ENCODE data around the gene CNIH2. TPM values are rescaled to one million over a fixed set of nuclear protein-coding genes. Genes with fewer than 3 reads are reported as not detected.

CNIH2 gene
- total and polyA plus RNA-seq, 3 donors from 2014 or later = 4.0 to 17.3 (median 7.4) TPM

DNA sequence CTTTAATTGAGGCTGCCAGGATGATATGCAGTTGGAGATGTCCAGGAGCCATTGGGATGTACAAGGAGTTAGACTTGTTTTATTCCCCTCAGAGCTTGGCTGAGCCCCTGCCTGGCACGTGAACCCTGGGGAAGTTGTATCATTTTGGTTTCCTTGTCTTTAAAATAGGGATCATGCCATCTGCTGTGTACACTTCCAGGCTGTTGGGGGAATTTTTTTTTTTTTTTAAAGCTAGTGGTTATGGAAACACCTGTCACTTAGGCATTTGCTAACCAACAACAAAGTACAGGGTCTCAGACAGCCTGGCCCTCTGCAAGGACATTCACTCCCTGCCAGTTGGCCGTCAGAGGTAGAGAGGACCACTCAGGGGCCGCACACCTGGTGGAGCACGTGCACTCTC, 18.0 kb upstream of the CNIH2 start:
- Histone ChIP-seq H3K4me3 (no peak overlapping the region), H3K36me3 (ENCODE audit: low read depth, missing control alignments) (no peaks in the 10 kb centered on the region), H3K4me1 (peaks cover 6% of the 10 kb centered on the region), H3K27ac (no peak overlapping the region), H3K9me3 (no peaks in the 10 kb centered on the region), H3K27me3 (no peaks in the 10 kb centered on the region)
- no peak for TF ChIP-seq POLR2A (IDR thresholded peaks at IDR 0.05)
- TF ChIP-seq, protein P1, sequence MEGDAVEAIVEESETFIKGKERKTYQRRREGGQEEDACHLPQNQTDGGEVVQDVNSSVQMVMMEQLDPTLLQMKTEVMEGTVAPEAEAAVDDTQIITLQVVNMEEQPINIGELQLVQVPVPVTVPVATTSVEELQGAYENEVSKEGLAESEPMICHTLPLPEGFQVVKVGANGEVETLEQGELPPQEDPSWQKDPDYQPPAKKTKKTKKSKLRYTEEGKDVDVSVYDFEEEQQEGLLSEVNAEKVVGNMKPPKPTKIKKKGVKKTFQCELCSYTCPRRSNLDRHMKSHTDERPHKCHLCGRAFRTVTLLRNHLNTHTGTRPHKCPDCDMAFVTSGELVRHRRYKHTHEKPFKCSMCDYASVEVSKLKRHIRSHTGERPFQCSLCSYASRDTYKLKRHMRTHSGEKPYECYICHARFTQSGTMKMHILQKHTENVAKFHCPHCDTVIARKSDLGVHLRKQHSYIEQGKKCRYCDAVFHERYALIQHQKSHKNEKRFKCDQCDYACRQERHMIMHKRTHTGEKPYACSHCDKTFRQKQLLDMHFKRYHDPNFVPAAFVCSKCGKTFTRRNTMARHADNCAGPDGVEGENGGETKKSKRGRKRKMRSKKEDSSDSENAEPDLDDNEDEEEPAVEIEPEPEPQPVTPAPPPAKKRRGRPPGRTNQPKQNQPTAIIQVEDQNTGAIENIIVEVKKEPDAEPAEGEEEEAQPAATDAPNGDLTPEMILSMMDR (IDR thresholded peaks at IDR 0.05) = no peak
- DNase-seq = no peak
- WGBS, 2 donors = 63 to 93% methylated on average over 1 to 4 of the region's 4 CpGs
- intact Hi-C loops (cut with DNase I; ENCODE audit: low total_unique reads) = no loop called here

DNA sequence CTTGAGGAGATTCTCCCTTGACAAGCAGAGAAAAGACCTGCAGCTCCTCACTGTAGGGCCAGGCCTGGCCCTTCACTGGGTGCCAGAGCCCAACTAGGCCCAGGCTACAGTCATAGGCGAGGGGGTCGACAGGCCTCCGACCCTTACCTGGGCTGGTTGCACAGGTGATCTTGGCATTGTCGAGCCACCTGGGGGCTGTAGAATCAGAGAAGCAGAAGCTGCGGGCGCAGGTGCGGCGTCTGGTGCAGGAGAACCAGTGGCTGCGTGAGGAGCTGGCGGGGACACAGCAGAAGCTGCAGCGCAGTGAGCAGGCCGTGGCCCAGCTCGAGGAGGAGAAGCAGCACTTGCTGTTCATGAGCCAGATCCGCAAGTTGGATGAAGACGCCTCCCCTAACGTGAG, 16.4 kb upstream of the CNIH2 start:
- intact Hi-C loops (cut with DNase I; ENCODE audit: low total_unique reads) = no loop called here
- 90 to 98% methylated on average over 7 to 16 of the region's 16 CpGs for WGBS, 2 donors
- Histone ChIP-seq H3K4me3 (no peak overlapping the region), H3K36me3 (ENCODE audit: low read depth, missing control alignments) (no peaks in the 10 kb centered on the region), H3K9me3 (no peaks in the 10 kb centered on the region), H3K4me1 (peaks cover 6% of the 10 kb centered on the region), H3K27me3 (no peaks in the 10 kb centered on the region), H3K27ac (no peak overlapping the region)
- DNase-seq = no peak
- TF ChIP-seq, protein P1 (IDR thresholded peaks at IDR 0.05) = no peak
- no peak for TF ChIP-seq POLR2A (IDR thresholded peaks at IDR 0.05)

DNA sequence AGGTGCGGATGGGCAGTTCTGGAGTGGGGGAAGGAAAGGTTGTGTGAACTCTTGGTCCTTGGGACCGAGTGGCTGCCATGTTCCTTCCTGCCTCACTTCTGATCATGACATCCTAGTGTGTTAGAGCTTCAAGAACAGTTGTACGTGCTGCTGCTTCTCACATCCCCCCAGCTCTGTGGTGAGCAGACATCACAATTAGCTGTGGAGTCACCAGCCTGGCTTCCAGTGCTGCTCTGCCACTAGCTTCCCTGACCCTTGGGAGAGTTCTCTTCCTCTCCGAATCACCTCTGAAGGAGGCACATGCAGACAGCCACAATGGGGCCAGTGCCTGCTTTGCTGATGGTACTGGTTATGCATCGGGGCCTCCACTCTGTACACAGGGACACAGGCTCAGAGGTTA, 15.8 kb upstream of the CNIH2 start:
- Histone ChIP-seq H3K27me3 (no peaks in the 10 kb centered on the region), H3K4me1 (peaks cover 11% of the 10 kb centered on the region), H3K27ac (no peak overlapping the region), H3K9me3 (no peaks in the 10 kb centered on the region), H3K4me3 (no peak overlapping the region), H3K36me3 (ENCODE audit: low read depth, missing control alignments) (no peaks in the 10 kb centered on the region)
- no peak for DNase-seq
- intact Hi-C loops (cut with DNase I; ENCODE audit: low total_unique reads) = no loop called here
- TF ChIP-seq, protein P1 (IDR thresholded peaks at IDR 0.05) = no peak
- TF ChIP-seq POLR2A (IDR thresholded peaks at IDR 0.05) = no peak
- 96% methylated on average over 5 of the region's 5 CpGs for WGBS, 2 donors

DNA sequence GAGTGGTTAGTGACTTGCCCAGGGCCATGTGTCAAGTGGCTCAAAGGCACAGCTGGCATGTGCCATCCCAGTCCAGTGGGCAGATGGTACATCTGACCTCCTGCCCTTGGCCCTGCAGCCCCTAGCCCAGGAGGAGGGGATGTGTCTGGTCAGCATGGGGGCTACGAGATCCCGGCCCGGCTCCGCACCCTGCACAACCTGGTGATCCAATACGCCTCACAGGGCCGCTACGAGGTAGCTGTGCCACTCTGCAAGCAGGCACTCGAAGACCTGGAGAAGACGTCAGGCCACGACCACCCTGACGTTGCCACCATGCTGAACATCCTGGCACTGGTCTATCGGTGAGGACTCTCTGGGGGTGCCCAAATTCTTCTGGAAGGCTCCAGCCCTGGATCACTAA, 15.3 kb upstream of the CNIH2 start:
- H3K27ac ChIP-seq = no peak overlapping the region

DNA sequence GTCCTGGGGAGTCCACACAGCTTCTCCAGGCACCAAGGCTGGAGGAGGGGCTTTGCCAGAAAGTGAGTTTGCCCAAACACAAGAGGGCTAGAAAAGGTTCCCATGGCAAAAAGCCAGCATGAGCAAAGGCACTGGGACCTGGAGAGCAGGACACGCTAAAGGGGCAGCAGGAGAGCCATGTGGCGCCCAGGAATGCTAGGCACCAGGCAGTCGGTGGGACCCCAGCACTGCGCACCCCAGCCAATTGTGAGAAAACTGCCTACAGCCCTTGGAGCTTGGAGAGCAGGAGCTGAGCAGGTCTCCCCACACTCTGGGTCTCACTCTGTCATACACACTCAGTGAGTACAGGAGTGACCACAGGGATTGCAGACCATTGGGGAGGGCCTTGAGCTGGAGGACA, 14.7 kb upstream of the CNIH2 start:
- intact Hi-C loops (cut with DNase I; ENCODE audit: low total_unique reads) = no loop called here
- DNase-seq = no peak
- Histone ChIP-seq H3K27ac (no peak overlapping the region), H3K27me3 (no peaks in the 10 kb centered on the region), H3K9me3 (no peaks in the 10 kb centered on the region), H3K4me1 (peaks cover 11% of the 10 kb centered on the region), H3K36me3 (ENCODE audit: low read depth, missing control alignments) (no peaks in the 10 kb centered on the region), H3K4me3 (no peak overlapping the region)
- WGBS, 2 donors = 92 to 94% methylated on average over 4 of the region's 4 CpGs
- TF ChIP-seq POLR2A (IDR thresholded peaks at IDR 0.05) = no peak
- TF ChIP-seq, protein P1 (IDR thresholded peaks at IDR 0.05) = no peak

More for the DNA sequence above, 15.3 kb upstream of the CNIH2 start:
- no peaks in the 10 kb centered on the region for H3K36me3 ChIP-seq (ENCODE audit: low read depth, missing control alignments)
- H3K27me3 ChIP-seq = no peaks in the 10 kb centered on the region
- WGBS, 2 donors = 92 to 98% methylated on average over 7 to 12 of the region's 12 CpGs
- intact Hi-C loops (cut with DNase I; ENCODE audit: low total_unique reads) = no loop called here
- peaks cover 11% of the 10 kb centered on the region for H3K4me1 ChIP-seq
- no peak for DNase-seq
- no peak for TF ChIP-seq POLR2A (IDR thresholded peaks at IDR 0.05)
- TF ChIP-seq, protein P1 (IDR thresholded peaks at IDR 0.05) = no peak
- H3K4me3 ChIP-seq = no peak overlapping the region
- no peaks in the 10 kb centered on the region for H3K9me3 ChIP-seq
